Endothelial cell of umbilical vein (primary cell): ENCODE measurements around the gene DENND6A. TPM values are rescaled to one million over a fixed set of nuclear protein-coding genes. Genes with fewer than 3 reads are reported as not detected.
"Not testable (repeated sequence)": the region's sequence is repeated elsewhere in the genome, so short reads cannot be mapped to it uniquely, and the experiment has no call there.

Experiments
- BruUV-seq: library from RNA; stranded (reverse); fragments of 400-500 nt; replicated peaks from 2 replicates; lab custom pipeline; 2021; lab: Mats Ljungman, UMichigan
- CTCF ChIA-PET: fragments of 300-600, 350-600 bp; sonication (Branson Sonifier 250); formaldehyde crosslinking; loops from one replicate; lab custom pipeline; 2021; ENCODE audit warnings: antibody characterized with exemption, inconsistent platforms; lab: Charles Lee
- POLR2A ChIA-PET: fragments of 300-600, 350-600 bp; sonication (Branson Sonifier 250); formaldehyde crosslinking; loops from one replicate; lab custom pipeline; 2021; ENCODE audit warnings: antibody characterized with exemption, inconsistent platforms; lab: Charles Lee
- DNase-seq: peaks from one replicate; pipeline ENCODE4 v3.0.0-alpha.2; 2011; ENCODE audit warnings: low read depth, low spot score
- FAIRE-seq: peaks from 2 replicates; lab custom pipeline; 2011; peaks lifted over from hg19 to GRCh38; lab: Jason Lieb, UNC
- H2AFZ ChIP-seq: 2 replicates; pipeline ENCODE4 v1.6.0; 2012; ENCODE audit warnings: low read depth, low read length, control low read depth, inconsistent platforms
- H3K27ac ChIP-seq: 2 replicates; pipeline ENCODE4 v1.5.1; 2011; ENCODE audit warnings: low read depth, mild to moderate bottlenecking, control low read depth, low read length, moderate library complexity; ENCODE audit not compliant: insufficient read depth
- H3K27me3 ChIP-seq, 2 experiments: 2 replicates each; pipeline versions ENCODE4 v1.6.0 to v1.6.1; 2011; ENCODE audit warnings: low read length in 2 of 2, mixed read lengths in 1 of 2; ENCODE audit not compliant: control insufficient read depth in 2 of 2, insufficient read depth in 2 of 2
- H3K36me3 ChIP-seq, 2 experiments: 2 replicates in 1 of 2; 3 replicates in 1 of 2; pipeline ENCODE4 v1.5.1; 2011; ENCODE audit warnings: low read length in 2 of 2, mild to moderate bottlenecking in 1 of 2, moderate library complexity in 1 of 2; ENCODE audit not compliant: control insufficient read depth in 2 of 2, insufficient read depth in 2 of 2; ENCODE audit errors: extremely low read depth in 1 of 2
- H3K4me1 ChIP-seq: 3 replicates; pipeline ENCODE4 v1.5.1; 2011; ENCODE audit warnings: mild to moderate bottlenecking, low read length; ENCODE audit not compliant: control insufficient read depth, insufficient read depth; ENCODE audit errors: extremely low read depth
- H3K4me2 ChIP-seq: 2 replicates; pipeline ENCODE4 v1.6.1; 2011; ENCODE audit warnings: low read length, control low read depth, mixed read lengths; ENCODE audit not compliant: insufficient read depth
- H3K4me3 ChIP-seq, 3 experiments: fragments of 200-600 bp in 1 of 3; sonication (generic), shearing (Covaris generic) in 1 of 3; replicated peaks in 1 of 3; 2 replicates each; pipeline ENCODE4 v1.5.1; 2011 to 2016; ENCODE audit warnings: control low read depth in 3 of 3, low read length in 3 of 3, mild to moderate bottlenecking in 2 of 3, inconsistent platforms in 1 of 3, low read depth in 1 of 3, moderate library complexity in 1 of 3; ENCODE audit not compliant: insufficient read depth in 1 of 3
- H3K79me2 ChIP-seq: 2 replicates; pipeline ENCODE4 v1.6.0; 2012; ENCODE audit warnings: low read length, inconsistent platforms; ENCODE audit not compliant: control insufficient read depth, insufficient read depth
- H3K9ac ChIP-seq: replicated peaks from 2 replicates; pipeline ENCODE3; 2011; ENCODE audit warnings: low read length, control low read depth; ENCODE audit not compliant: insufficient read depth; ENCODE audit errors: extremely low read depth
- H3K9me1 ChIP-seq: replicated peaks from 3 replicates; pipeline ENCODE4 v1.6.0; 2011; ENCODE audit warnings: mild to moderate bottlenecking, low read length; ENCODE audit not compliant: control insufficient read depth, insufficient read depth; ENCODE audit errors: extremely low read depth
- H3K9me3 ChIP-seq: replicated peaks from 2 replicates; pipeline ENCODE4 v1.5.1; 2012; ENCODE audit warnings: low read length, inconsistent platforms; ENCODE audit not compliant: control insufficient read depth, insufficient read depth
- H4K20me1 ChIP-seq: replicated peaks from 2 replicates; pipeline ENCODE3; 2011; ENCODE audit warnings: mild to moderate bottlenecking, low read length; ENCODE audit not compliant: control insufficient read depth, insufficient read depth; ENCODE audit errors: extremely low read depth
- CTCF ChIP-seq, 2 donors: IDR thresholded peaks; 1 replicate in 1 of 2; 2 replicates in 1 of 2; pipeline ENCODE4 v1.5.1; 2011; ENCODE audit warnings: low read length in 2 of 2, mild to moderate bottlenecking in 2 of 2, moderate library complexity in 2 of 2, control low read depth in 1 of 2, inconsistent platforms in 1 of 2, low read depth in 1 of 2; ENCODE audit not compliant: insufficient read depth in 1 of 2; ENCODE audit errors: extremely low read depth in 1 of 2
- EZH2 ChIP-seq: IDR thresholded peaks from 2 replicates; pipeline ENCODE4 v1.6.1; 2012; ENCODE audit warnings: borderline replicate concordance, low read depth, mild to moderate bottlenecking, moderate library complexity, low read length, inconsistent platforms; ENCODE audit not compliant: severe bottlenecking
- FOS ChIP-seq: IDR thresholded peaks from 2 replicates; pipeline ENCODE4 v1.6.1; 2011; ENCODE audit warnings: mild to moderate bottlenecking, low read length, moderate library complexity, borderline replicate concordance; ENCODE audit not compliant: insufficient read depth
- GATA2 ChIP-seq: IDR thresholded peaks from 2 replicates; pipeline ENCODE4 v1.7.0; 2011; ENCODE audit warnings: low read depth, mild to moderate bottlenecking, moderate library complexity, mixed read lengths, low read length; ENCODE audit not compliant: insufficient read length, insufficient read depth
- JUN ChIP-seq: IDR thresholded peaks from 2 replicates; pipeline ENCODE4 v1.6.1; 2011; ENCODE audit warnings: borderline replicate concordance, low read depth; ENCODE audit not compliant: insufficient read length, insufficient read depth
- MAX ChIP-seq: IDR thresholded peaks from 2 replicates; pipeline ENCODE4 v1.6.1; 2011; ENCODE audit not compliant: insufficient read depth, insufficient read length
- MYC ChIP-seq: IDR thresholded peaks from one replicate; pipeline ENCODE4 v1.6.1; 2011; ENCODE audit warnings: mild to moderate bottlenecking, low read depth, low read length
- POLR2A ChIP-seq: IDR thresholded peaks from 2 replicates; pipeline ENCODE4 v1.6.1; 2012; ENCODE audit warnings: low read depth, mild to moderate bottlenecking, control low read depth, low read length
- POLR2AphosphoS5 ChIP-seq: IDR thresholded peaks from 2 replicates; pipeline ENCODE4 v1.6.1; 2012; ENCODE audit warnings: low read depth, mild to moderate bottlenecking, control low read depth, low read length, moderate library complexity; ENCODE audit not compliant: insufficient read depth
- dilution Hi-C: fragments of 300-500 bp; cut with MboI; formaldehyde crosslinking; loops from one replicate; pipeline ENCODE4 v1.15.0; 2019; ENCODE audit warnings: low sequenced_read_pairs; ENCODE audit not compliant: extremely low pct_ligation_motif_present
- intact Hi-C: fragments of 100-400 bp; cut with micrococcal nuclease; formaldehyde crosslinking; loops from one replicate; pipeline ENCODE4 v1.10.0; 2022
- polyA plus RNA-seq, 4 experiments: library from polyadenylated mRNA; depleted of rRNA in 3 of 4; stranded (reverse) in 3 of 4; unstranded in 1 of 4; fragments of >200 nt; gene quantifications; 2 replicates each; pipeline versions ENCODE4 v1.2.1 to v1.2.3, GENCODE V29; 2011 to 2012; ENCODE audit warnings: missing spikeins in 1 of 4
- total RNA-seq: library from RNA; stranded (reverse); gene quantifications from 2 replicates; pipeline ENCODE4 v1.2.3, GENCODE V29; 2021

The DENND6A gene
- total and polyA plus RNA-seq, 2 donors (not counting 3 experiments of a cell fraction or from before 2014, with no cell fraction given), result 12.7 to 25.0 TPM

- H2AFZ ChIP-seq, result no peak overlapping the region
These were observed 55.5 kb downstream of the DENND6A start for GRCh38 chr3:57637391-57637790.

GRCh38 chr3:57634259-57634658, 58.6 kb downstream of the DENND6A start:
- H3K9me1 ChIP-seq, BruUV-seq, H3K4me2 ChIP-seq, FAIRE-seq, H2AFZ ChIP-seq, H4K20me1 ChIP-seq, H3K79me2 ChIP-seq, H3K4me3 ChIP-seq, H3K27me3 ChIP-seq, CTCF ChIA-PET, dilution Hi-C loops, H3K27ac ChIP-seq, POLR2A ChIA-PET, DNase-seq, H3K9me3 ChIP-seq, H3K36me3 ChIP-seq, H3K9ac ChIP-seq: not testable (repeated sequence)
- intact Hi-C loops, result loop anchor here (5.0 to 10.0 kb wide), 2 partner anchors 37 to 191 kb away; partner anchors contain the start of gene ARF4
- peaks cover 13% of the 10 kb centered on the region for H3K4me1 ChIP-seq

More at GRCh38 chr3:57637391-57637790, 55.5 kb downstream of the DENND6A start:
- Histone ChIP-seq H4K20me1 (no peaks in the 10 kb centered on the region), H3K4me3 (no peak overlapping the region), H3K9ac (no peak overlapping the region), H3K79me2 (no peaks in the 10 kb centered on the region), H3K9me3 (no peaks in the 10 kb centered on the region), H3K4me1 (no peaks in the 10 kb centered on the region), H3K27me3 (no peaks in the 10 kb centered on the region), H3K36me3 (peaks cover 0 to 2% of the 10 kb centered on the region in 2 experiments), H3K9me1 (no peaks in the 10 kb centered on the region), H3K27ac (no peak overlapping the region), H3K4me2 (no peak overlapping the region)
- no peak for DNase-seq
- no peak for FAIRE-seq
- CTCF ChIA-PET, result interaction anchor here (1.2 kb wide), 1 partner anchor 215 kb away, joined by 3 read pairs; no protein-coding TSS in a partner anchor
- no TSS peak for BruUV-seq
- dilution Hi-C loops (no loop called here), intact Hi-C loops (loop anchor here (10.0 kb wide), 1 partner anchor 187 kb away; no protein-coding TSS in a partner anchor)
- TF ChIP-seq MYC (no peak), JUN (no peak), POLR2AphosphoS5 (no peak), MAX (no peak), FOS (no peak), CTCF (IDR thresholded peaks at IDR 0.05; ENCODE audit: extremely low read depth in 1 of 2, insufficient read depth in 1 of 2, low read depth in 1 of 2, low read length in 2 of 2) (no peak), EZH2 (no peak), POLR2A (no peak), GATA2 (no peak)
- POLR2A ChIA-PET, result no interaction called here
